GM10248 (cell line): ENCODE data around the gene PCNX4.

Source experiments
- CTCF ChIA-PET: fragments of 300-600 bp; sonication (Branson Sonifier 250); formaldehyde crosslinking; extraction: SDS; loops from one replicate; lab custom pipeline; 2021; ENCODE audit warnings: antibody characterized with exemption; lab: Yijun Ruan, JAX
- POLR2A ChIA-PET: fragments of 350-650 bp; sonication (Branson Sonifier 250); formaldehyde crosslinking; extraction: SDS; loops from one replicate; lab custom pipeline; 2020; ENCODE audit warnings: antibody characterized with exemption; lab: Yijun Ruan, JAX
- DNase-seq: peaks from one replicate; pipeline ENCODE4 v3.0.0; 2012; ENCODE audit errors: extremely low spot score
- CTCF ChIP-seq: IDR thresholded peaks from 2 replicates; pipeline ENCODE4 v1.5.1; 2012; ENCODE audit warnings: mild to moderate bottlenecking, low read depth; ENCODE audit errors: extremely low read depth, missing control alignments, control extremely low read depth

Gene PCNX4

GRCh38 chr14:60215520-60216420, 124.0 kb downstream of the PCNX4 start:
- TF ChIP-seq CTCF: no peak
- DNase-seq: no peak
- POLR2A ChIA-PET: interaction anchor here (2.2 kb wide), 1 partner anchor 8 kb away, joined by 5 read pairs; no protein-coding TSS in a partner anchor
- CTCF ChIA-PET: interaction anchor here (1.0 to 8.2 kb wide), 7 partner anchors 9 to 116 kb away, joined by 3 to 52 read pairs (median 7); partner anchors contain the start of gene PPM1A

- no peak for DNase-seq
- no peak for TF ChIP-seq CTCF
- ChIA-PET POLR2A (interaction anchor here (0.7 to 2.2 kb wide), 2 partner anchors 10 to 12 kb away, joined by 5 to 7 read pairs; no protein-coding TSS in a partner anchor), CTCF (interaction anchor here (1.3 to 8.2 kb wide), 5 partner anchors 9 to 34 kb away, joined by 3 to 52 read pairs (median 8); partner anchors contain the start of gene PPM1A)
Measured at GRCh38 chr14:60217713-60218112, 126.0 kb downstream of the PCNX4 start.
